OCI-LY7 (cell line): ENCODE data around the gene BAZ1A.

Experiments used
- CTCF ChIP-seq: fragments of 200-600 bp; sonication (generic); conservative IDR thresholded peaks from 2 replicates; pipeline ENCODE4 v1.5.1; 2014; ENCODE audit warnings: mild to moderate bottlenecking, antibody characterized with exemption, low read length, moderate library complexity, mixed read lengths
- EZH2phosphoT487 ChIP-seq: fragments of 200-600 bp; sonication (generic); IDR thresholded peaks from 2 replicates; pipeline ENCODE4 v1.6.1; 2018; ENCODE audit warnings: low read depth, borderline replicate concordance, mild to moderate bottlenecking, mixed run types, antibody characterized with exemption, low read length, moderate library complexity, mixed read lengths

DNA sequence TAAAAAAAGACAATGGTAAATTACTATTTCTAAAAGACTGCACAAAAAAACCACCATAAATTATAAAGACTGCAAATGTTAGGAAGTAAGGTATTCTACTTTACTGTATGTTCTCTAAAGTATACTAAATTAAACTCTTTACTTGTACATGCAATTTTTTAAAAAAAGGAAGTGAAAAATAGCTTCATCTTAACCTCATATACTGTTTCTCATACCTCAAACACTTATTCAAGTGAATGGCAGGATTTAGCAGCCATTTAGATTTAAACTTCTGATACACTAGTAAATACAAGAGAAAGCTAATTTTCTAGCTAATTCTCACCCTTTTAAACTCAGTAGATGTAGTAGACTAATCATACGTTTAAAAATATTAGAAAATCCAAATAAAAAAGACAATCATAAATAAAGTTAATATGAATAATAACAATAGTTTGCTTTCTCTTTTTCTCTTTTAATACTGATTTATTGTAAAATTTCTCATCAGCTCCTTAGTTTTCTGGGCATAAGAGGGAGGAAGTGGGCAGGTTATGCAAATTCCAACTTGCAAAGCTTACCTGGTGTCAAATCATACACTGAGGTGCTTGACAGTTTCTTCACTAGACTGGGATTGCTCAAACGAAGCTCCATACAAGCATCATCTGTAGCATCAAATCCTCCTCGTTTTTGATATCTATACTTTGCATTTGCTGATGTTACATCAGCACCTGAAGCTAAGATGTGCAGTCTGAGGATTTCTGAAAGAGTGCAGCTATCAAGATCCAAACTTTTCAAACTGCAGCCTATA, 89.7 kb downstream of the BAZ1A start:
- TF ChIP-seq CTCF (no peak), EZH2phosphoT487 (no peak)
